Adrenal gland (tissue), 12 donors: Measurements from ENCODE around the gene PTPN6. TPM values are rescaled to one million over a fixed set of nuclear protein-coding genes. Genes with fewer than 3 reads are reported as not detected.
"Not testable (repeated sequence)": the region's sequence is repeated elsewhere in the genome, so short reads cannot be mapped to it uniquely, and the experiment has no call there.

Experiments used
- DNase-seq, 7 donors: peaks; one replicate each; pipeline ENCODE4 v3.0.0-alpha.2; 2019 to 2020
- H3K27ac ChIP-seq, 5 donors: fragments of 200-600 bp; sonication (generic) in 4 of 5; 1 replicate in 3 of 5; 2 replicates in 2 of 5; pipeline versions ENCODE4 v1.5.1 to v1.8.0; 2016 to 2020; ENCODE audit warnings: mild to moderate bottlenecking in 1 of 5
- H3K27me3 ChIP-seq: fragments of 200-600 bp; 2 replicates; pipeline ENCODE4 v1.8.0; 2021
- H3K36me3 ChIP-seq, 2 donors: fragments of 200-600 bp; replicated peaks in 1 of 2; 1 replicate in 1 of 2; 2 replicates in 1 of 2; pipeline versions ENCODE4 v1.5.1 to v1.8.0; 2018 to 2022
- H3K4me1 ChIP-seq, 2 donors: fragments of 200-600 bp; replicated peaks in 1 of 2; 1 replicate in 1 of 2; 2 replicates in 1 of 2; pipeline versions ENCODE4 v1.5.1 to v1.8.0; 2018 to 2021
- H3K4me3 ChIP-seq, 4 donors: fragments of 200-600 bp; sonication (generic) in 3 of 4; one replicate each; pipeline ENCODE4 v1.5.1; 2016 to 2018
- H3K9me3 ChIP-seq, 3 donors: fragments of 200-600 bp; sonication (generic) in 1 of 3; replicated peaks in 1 of 3; 1 replicate in 2 of 3; 2 replicates in 1 of 3; pipeline versions ENCODE4 v1.5.1 to v1.8.0; 2016 to 2021
- POLR2A ChIP-seq, 2 donors: fragments of 450-650 bp; IDR thresholded peaks; one replicate each; pipeline ENCODE4 v1.6.1; 2017; ENCODE audit warnings: antibody characterized with exemption in 2 of 2, mild to moderate bottlenecking in 2 of 2, moderate library complexity in 1 of 2
- WGBS, 4 donors: extraction: QIAGEN DNeasy Blood & Tissue Kit in 2 of 4; methylation state at CpG; one replicate each; pipeline versions ENCODE4 v1.1.5 to v1.1.7; 2013 to 2017; 5-methylcytosine and 5-hydroxymethylcytosine counted together
- intact Hi-C, 2 donors: fragments of 100-400 bp; cut with DNase I; formaldehyde crosslinking; loops; one replicate each; pipeline versions ENCODE4 v1.14.1 to v1.15.0; 2022 to 2023
- polyA plus RNA-seq, 3 donors: library from polyadenylated mRNA; stranded (reverse); fragments of 200-250 nt in 2 of 3; fragments of 350-450 nt in 1 of 3; fragmentation: Illumina TruSeq in 1 of 3; extraction: RNeasy Lipid Tissue Mini Kit (QIAGEN cat#74804) in 1 of 3; gene quantifications; one replicate each; pipeline ENCODE4 v1.2.3, GENCODE V29; 2013 to 2014
- total RNA-seq, 9 donors: library from RNA; depleted of rRNA in 4 of 9; stranded (reverse); fragments of >200 nt in 4 of 9; fragments of 120-200 nt in 1 of 9; fragmentation: NEBNext Ultra II Directional in 1 of 9; extraction: Animal tissue kit (Norgen Biotek cat#: 25700) in 1 of 9; gene quantifications; one replicate each; pipeline versions ENCODE4 v1.1.0 to v1.2.4, GENCODE V29; 2013 to 2023
- TF ChIP-seq, protein P1 (sequence below), 6 experiments: fragments of 450-650 bp in 4 of 6; fragments of 200-600 bp in 2 of 6; sonication (generic) in 1 of 6; IDR thresholded peaks; 1 replicate in 5 of 6; 2 replicates in 1 of 6; pipeline versions ENCODE4 v1.5.1 to v1.8.0; 2016 to 2021; ENCODE audit warnings: antibody characterized with exemption in 6 of 6, mild to moderate bottlenecking in 2 of 6, moderate library complexity in 1 of 6
- donor health status: healthy with polysubstance abuse.
- donor health status: Bipolar disorder and iron deficiency.
- donor health status: DM: yes; HTN: yes; CAD: no.
- donor health status: DM: no; HTN: no; CAD: no.
- donor health status: DM: no; HTN: no; CAD: no.
- donor health status: DM: yes; HTN: yes; CAD: no.

Gene PTPN6
- total and polyA plus RNA-seq, 12 donors = 24.5 to 204 (median 63.5) TPM

DNA sequence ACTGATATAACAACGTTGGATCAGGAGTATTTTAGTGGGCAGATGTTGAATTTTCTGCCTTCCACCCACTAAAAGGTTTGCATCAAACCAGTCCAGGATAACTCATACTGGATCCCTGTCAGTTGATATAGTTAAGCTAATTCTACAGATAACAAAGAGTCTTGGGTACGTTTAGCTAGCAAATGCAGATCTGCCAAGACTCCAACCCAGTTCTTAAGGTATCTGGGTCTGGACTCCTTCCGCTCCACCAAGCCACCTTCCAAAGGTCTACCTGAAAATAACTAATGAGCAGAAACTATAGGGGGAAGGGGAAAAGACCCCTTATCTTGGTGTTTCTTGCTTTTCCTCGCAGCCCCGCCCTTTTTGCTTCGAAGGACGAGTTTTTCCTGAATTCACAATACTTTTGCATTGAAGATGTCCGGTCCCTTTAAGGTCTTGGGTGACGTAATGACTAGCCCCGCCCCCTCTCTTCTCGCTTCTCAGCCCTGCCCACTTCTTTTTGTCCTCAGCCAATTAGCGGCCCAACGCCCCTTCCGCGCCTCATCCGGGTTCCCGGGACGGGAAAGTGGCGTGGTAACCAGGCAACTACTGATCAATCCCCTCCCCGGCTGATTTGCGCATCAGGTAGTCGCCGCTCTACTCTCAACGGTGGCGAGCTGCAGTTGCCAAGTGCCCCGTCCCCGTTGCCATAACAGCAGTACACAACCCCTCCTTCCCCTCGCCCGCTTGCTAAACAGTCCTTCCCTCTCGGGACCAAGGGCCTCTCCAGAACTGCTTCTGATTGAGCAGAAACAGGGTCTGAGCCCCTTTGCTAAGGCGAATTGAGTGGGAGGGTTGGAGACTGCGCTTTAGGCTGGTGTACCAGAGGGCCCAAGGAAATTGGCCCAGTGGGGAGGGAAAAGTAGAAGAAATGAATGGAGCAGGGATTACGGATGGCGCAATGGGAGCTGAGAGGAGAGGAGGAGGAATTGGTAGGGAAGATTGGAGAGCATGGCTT lies 46.6 kb upstream of the PTPN6 start, which contains the start of gene LRRC23:
LRRC23 (plus strand) TSS at position 543 of the 997 bp plus-strand sequence. CDS start 812 bp downstream, outside the sequence.
- no peaks in the 10 kb centered on the region for H3K9me3 ChIP-seq
- H3K27ac ChIP-seq = peak within 1 kb of the TSS; percentile 30 to 84 (median 53)
- peak within 1 kb of the TSS in 3 of 4 donors; percentile 57 to 87 (median 77) for H3K4me3 ChIP-seq
- peak; percentile 96 to 100 (median 98) for DNase-seq
- intact Hi-C loops = no loop called here
- WGBS, 4 donors = 4 to 12% (median 6%) methylated on average over 14 to 34 of the region's 34 CpGs
- peak in 1 of 2 donors; percentile 39 for TF ChIP-seq POLR2A (IDR thresholded peaks at IDR 0.05)
- TF ChIP-seq, protein P1, sequence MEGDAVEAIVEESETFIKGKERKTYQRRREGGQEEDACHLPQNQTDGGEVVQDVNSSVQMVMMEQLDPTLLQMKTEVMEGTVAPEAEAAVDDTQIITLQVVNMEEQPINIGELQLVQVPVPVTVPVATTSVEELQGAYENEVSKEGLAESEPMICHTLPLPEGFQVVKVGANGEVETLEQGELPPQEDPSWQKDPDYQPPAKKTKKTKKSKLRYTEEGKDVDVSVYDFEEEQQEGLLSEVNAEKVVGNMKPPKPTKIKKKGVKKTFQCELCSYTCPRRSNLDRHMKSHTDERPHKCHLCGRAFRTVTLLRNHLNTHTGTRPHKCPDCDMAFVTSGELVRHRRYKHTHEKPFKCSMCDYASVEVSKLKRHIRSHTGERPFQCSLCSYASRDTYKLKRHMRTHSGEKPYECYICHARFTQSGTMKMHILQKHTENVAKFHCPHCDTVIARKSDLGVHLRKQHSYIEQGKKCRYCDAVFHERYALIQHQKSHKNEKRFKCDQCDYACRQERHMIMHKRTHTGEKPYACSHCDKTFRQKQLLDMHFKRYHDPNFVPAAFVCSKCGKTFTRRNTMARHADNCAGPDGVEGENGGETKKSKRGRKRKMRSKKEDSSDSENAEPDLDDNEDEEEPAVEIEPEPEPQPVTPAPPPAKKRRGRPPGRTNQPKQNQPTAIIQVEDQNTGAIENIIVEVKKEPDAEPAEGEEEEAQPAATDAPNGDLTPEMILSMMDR (IDR thresholded peaks at IDR 0.05) = no peak
- H3K27me3 ChIP-seq = no peaks in the 10 kb centered on the region
- H3K36me3 ChIP-seq = no peaks in the 10 kb centered on the region
- H3K4me1 ChIP-seq = peaks cover 5 to 12% of the 10 kb centered on the region in 2 donors

- TF ChIP-seq, protein P1 (IDR thresholded peaks at IDR 0.05) = no peak
- no peak for TF ChIP-seq POLR2A (IDR thresholded peaks at IDR 0.05)
- Histone ChIP-seq H3K36me3 (no peaks in the 10 kb centered on the region), H3K4me1 (peaks cover 5 to 12% of the 10 kb centered on the region in 2 donors), H3K27ac (peak overlapping the region in 1 of 5 donors; percentile 78), H3K9me3 (no peaks in the 10 kb centered on the region), H3K27me3 (no peaks in the 10 kb centered on the region), H3K4me3 (peak overlapping the region in 2 of 4 donors; percentile 57 to 77)
- WGBS, 4 donors = 61 to 74% (median 65%) methylated on average over 5 of the region's 5 CpGs
- DNase-seq = no peak
- intact Hi-C loops = no loop called here
Observed at GRCh38 chr12:6905414-6906040, 45.6 kb upstream of the PTPN6 start.

- H3K4me3 ChIP-seq, intact Hi-C loops, H3K27me3 ChIP-seq, H3K27ac ChIP-seq, H3K36me3 ChIP-seq, H3K9me3 ChIP-seq, DNase-seq: not testable (repeated sequence)
- peaks cover 5 to 12% of the 10 kb centered on the region in 2 donors for H3K4me1 ChIP-seq
- WGBS, 4 donors = 90 to 97% (median 94%) methylated on average over 10 to 11 of the region's 11 CpGs
Observed at GRCh38 chr12:6908141-6908540, 43.0 kb upstream of the PTPN6 start.

DNA sequence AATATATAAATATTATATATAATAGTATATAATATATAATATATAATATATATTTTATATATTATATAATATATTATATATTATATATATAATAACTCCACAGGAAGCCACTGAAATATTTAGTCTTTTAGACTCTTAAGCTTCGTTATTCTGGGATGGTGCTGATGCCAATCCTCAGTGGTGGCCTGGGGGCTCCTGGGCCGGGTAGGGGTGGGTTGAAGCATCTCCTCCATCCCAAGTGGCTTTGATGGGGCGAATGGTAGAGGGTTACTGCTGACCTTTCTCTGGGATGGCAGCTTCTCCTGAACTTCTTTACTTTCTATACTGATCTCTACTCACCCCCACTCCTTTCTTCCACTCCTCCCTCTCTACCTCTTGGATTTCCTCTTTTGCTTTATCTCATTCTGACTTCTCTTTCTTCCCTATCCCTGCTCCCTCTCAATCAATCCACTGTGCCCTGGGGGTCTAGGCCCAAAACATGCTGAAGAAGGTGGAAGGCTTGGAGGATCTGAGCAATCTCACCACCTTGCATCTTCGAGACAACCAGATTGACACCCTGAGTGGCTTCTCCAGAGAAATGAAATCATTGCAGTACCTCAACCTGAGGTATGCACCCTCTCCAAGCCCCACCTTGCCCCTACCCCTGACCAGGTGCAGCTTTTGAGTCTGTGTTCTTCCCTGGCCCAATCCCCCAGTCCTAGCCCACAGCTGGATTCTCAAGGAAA lies 41.6 kb upstream of the PTPN6 start:
- intact Hi-C loops = no loop called here
- WGBS, 4 donors = 85 to 89% (median 88%) methylated on average over 4 of the region's 4 CpGs

More for the DNA sequence above, 41.6 kb upstream of the PTPN6 start:
- H3K27ac ChIP-seq = no peak overlapping the region
- peaks cover 6 to 12% of the 10 kb centered on the region in 2 donors for H3K4me1 ChIP-seq
- H3K27me3 ChIP-seq = no peaks in the 10 kb centered on the region
- H3K36me3 ChIP-seq = no peaks in the 10 kb centered on the region
- no peaks in the 10 kb centered on the region for H3K9me3 ChIP-seq
- no peak for TF ChIP-seq POLR2A (IDR thresholded peaks at IDR 0.05)
- TF ChIP-seq, protein P1 (IDR thresholded peaks at IDR 0.05) = no peak
- H3K4me3 ChIP-seq = no peak overlapping the region
- DNase-seq = no peak
